GM19395 (cell line): ENCODE data around the gene DDX1.

Experiments used
- ATAC-seq: cut with Tn5 transposase; IDR thresholded peaks from one replicate; pipeline ENCODE4 v1.9.1; 2021; ENCODE audit warnings: mild to moderate bottlenecking, moderate library complexity; ENCODE audit not compliant: unreplicated experiment

The DDX1 gene

GRCh38 chr2:15658911-15659310, 67.2 kb downstream of the DDX1 start:
- no peak for ATAC-seq

GRCh38 chr2:15660491-15661294, 69.0 kb downstream of the DDX1 start:
- no peak for ATAC-seq

- no peak for ATAC-seq
These were observed 69.6 kb downstream of the DDX1 start for GRCh38 chr2:15661295-15661569.

- ATAC-seq, result no peak
These were observed 70.4 kb downstream of the DDX1 start for GRCh38 chr2:15662026-15662425.

- ATAC-seq, result no peak
These were observed 70.9 kb downstream of the DDX1 start for GRCh38 chr2:15662579-15662978.

GRCh38 chr2:15663802-15664201, 72.1 kb downstream of the DDX1 start:
- ATAC-seq, result no peak

- no peak for ATAC-seq
These were observed 72.8 kb downstream of the DDX1 start for GRCh38 chr2:15664273-15665066.

- ATAC-seq, result no peak
These were observed 73.6 kb downstream of the DDX1 start for GRCh38 chr2:15665067-15665942.

- no peak for ATAC-seq
These were observed 74.3 kb downstream of the DDX1 start for GRCh38 chr2:15665943-15666460.

- no peak for ATAC-seq
These were observed 75.5 kb downstream of the DDX1 start for GRCh38 chr2:15666861-15667808.

GRCh38 chr2:15667809-15668556, 76.3 kb downstream of the DDX1 start:
- no peak for ATAC-seq

- no peak for ATAC-seq
These were observed 77.1 kb downstream of the DDX1 start for GRCh38 chr2:15668611-15669305.

GRCh38 chr2:15669375-15669910, 77.8 kb downstream of the DDX1 start:
- no peak for ATAC-seq

GRCh38 chr2:15670469-15670868, 78.8 kb downstream of the DDX1 start:
- no peak for ATAC-seq

GRCh38 chr2:15670981-15671380, 79.3 kb downstream of the DDX1 start:
- no peak for ATAC-seq

GRCh38 chr2:15671409-15671808, 79.7 kb downstream of the DDX1 start:
- ATAC-seq, result no peak

GRCh38 chr2:15671842-15672815, 80.5 kb downstream of the DDX1 start:
- no peak for ATAC-seq
